Measurements from ENCODE around the gene DEXI. TPM values are rescaled to one million over a fixed set of nuclear protein-coding genes. Genes with fewer than 3 reads are reported as not detected.

The DEXI gene
- total and polyA plus RNA-seq, 2 of the 4 experiments (the other 2 are of a cell fraction): 43.7 to 63.6 TPM

GRCh38 chr16:10966129-10966528 is 23.9 kb upstream of the DEXI start:
- H2BK15ac ChIP-seq (ENCODE audit: low read depth, low read length): no peak overlapping the region
- H2BK20ac ChIP-seq (ENCODE audit: low read depth, low read length): no peak overlapping the region
- TF ChIP-seq CHD1 (IDR thresholded peaks at IDR 0.05; ENCODE audit: low read depth, low read length) (no peak), RFX5 (IDR thresholded peaks at IDR 0.05; ENCODE audit: low read depth, low read length) (no peak), MAFK (IDR thresholded peaks at IDR 0.05; ENCODE audit: low read depth, low read length) (no peak), MAZ (IDR thresholded peaks at IDR 0.05; ENCODE audit: borderline replicate concordance, low read depth, low read length) (no peak), POLR2A (IDR thresholded peaks at IDR 0.05; ENCODE audit: low read depth, low read length) (no peak), ELK1 (IDR thresholded peaks at IDR 0.05; ENCODE audit: borderline replicate concordance, low read depth, low read length) (no peak), SMC3 (IDR thresholded peaks at IDR 0.05; ENCODE audit: low read depth, low read length) (no peak), USF2 (IDR thresholded peaks at IDR 0.05; ENCODE audit: low read depth, low read length) (no peak), CTCF (conservative IDR thresholded peaks at IDR 0.05; ENCODE audit: low read depth, low read length) (no peak), RAD21 (IDR thresholded peaks at IDR 0.05; ENCODE audit: low read length) (no peak), RCOR1 (IDR thresholded peaks at IDR 0.05; ENCODE audit: insufficient replicate concordance, low read length) (no peak), NFE2L2 (IDR thresholded peaks at IDR 0.05; ENCODE audit: low read depth, low read length) (no peak), FOS (IDR thresholded peaks at IDR 0.05; ENCODE audit: low read depth, low read length) (no peak), CEBPB (IDR thresholded peaks at IDR 0.05; ENCODE audit: low read depth, low read length) (no peak)
- peaks cover 5% of the 10 kb centered on the region; the same call in 1 of the 2 replicates for H4K20me1 ChIP-seq (ENCODE audit: insufficient read depth, low read length)
- ChIA-PET CTCF (interaction anchor here (1.2 kb wide), 1 partner anchor 12 kb away, joined by 3 read pairs; no protein-coding TSS in a partner anchor), POLR2A (ENCODE audit: unreplicated experiment) (no interaction called here)
- intact Hi-C loops (cut with micrococcal nuclease) (loop anchor here (10.0 kb wide), 2 partner anchors 679 to 749 kb away; no protein-coding TSS in a partner anchor), dilution Hi-C loops (cut with HindIII; ENCODE audit: low sequenced_read_pairs, unreplicated experiment) (no loop called here), in situ Hi-C loops (cut with MboI; ENCODE audit: low sequenced_read_pairs) (loop anchor here (5.0 to 25.0 kb wide), 6 partner anchors 286 to 846 kb away; a partner anchor contains a TSS)
- no peak overlapping the region for H2BK120ac ChIP-seq (ENCODE audit: low read depth, low read length)
- peaks cover 3% of the 10 kb centered on the region; the same call in 1 of the 2 replicates for H3K9me1 ChIP-seq (ENCODE audit: insufficient read depth, low read length)
- H3K23ac ChIP-seq (ENCODE audit: low read depth, low read length): no peak overlapping the region
- H4K91ac ChIP-seq (ENCODE audit: insufficient read depth, low read depth, low read length): no peak overlapping the region
- no peak overlapping the region for H3K56ac ChIP-seq (ENCODE audit: extremely low read depth, insufficient read depth, low read length)
- no peaks in the 10 kb centered on the region for H3K27me3 ChIP-seq (ENCODE audit: control insufficient read depth, insufficient read depth, low read length)
- no peaks in the 10 kb centered on the region for H3K9me3 ChIP-seq (ENCODE audit: control insufficient read depth, insufficient read depth, low read length)
- peaks cover 17% of the 10 kb centered on the region for H3K36me3 ChIP-seq (ENCODE audit: control insufficient read depth, insufficient read depth, low read length)
- no peak overlapping the region for H3K14ac ChIP-seq (replicated peaks; ENCODE audit: low read depth, low read length)
- no peak overlapping the region for H3K4me3 ChIP-seq (ENCODE audit: insufficient read depth, low read depth, low read length)
- DNase-seq (no peak), ATAC-seq (ENCODE audit: low read depth) (no peak)
- WGBS, 2 experiments (ENCODE audit: extremely low coverage in 2 of 2, insufficient read length in 1 of 2): 83% methylated on average over 3 of the region's 5 CpGs; no CpG with 5 or more reads in 1 of the 2 experiments
- no peak overlapping the region for H3K18ac ChIP-seq (ENCODE audit: low read depth, low read length)
- no peak overlapping the region for H4K5ac ChIP-seq (ENCODE audit: low read depth, low read length)
- BruUV-seq (replicated peaks): no TSS peak
- no peak overlapping the region for H3K27ac ChIP-seq (ENCODE audit: insufficient read depth, low read length)
- no peak overlapping the region for H3K4me2 ChIP-seq (ENCODE audit: low read depth, low read length)
- H2AK5ac ChIP-seq (ENCODE audit: low read depth, low read length): no peak overlapping the region
- H4K8ac ChIP-seq (ENCODE audit: low read depth in 2 of 2, low read length in 2 of 2): no peak overlapping the region
- H2AK9ac ChIP-seq (replicated peaks; ENCODE audit: low read depth, low read length, poor library complexity): no peak overlapping the region
- H3K4me1 ChIP-seq (ENCODE audit: control insufficient read depth, insufficient read depth, low read length): peaks cover 9% of the 10 kb centered on the region
- no peak overlapping the region for H2BK5ac ChIP-seq (ENCODE audit: low read depth, low read length, poor library complexity, severe bottlenecking)
- no peak overlapping the region for H3K4ac ChIP-seq (ENCODE audit: low read depth, low read length)
- H2AFZ ChIP-seq (replicated peaks; ENCODE audit: low read length, poor library complexity): no peak overlapping the region
- H3K79me1 ChIP-seq (ENCODE audit: low read depth in 1 of 2, low read length in 2 of 2): peaks cover 6 to 44% of the 10 kb centered on the region in 2 experiments
- H3K9ac ChIP-seq (ENCODE audit: low read depth, low read length): no peak overlapping the region
